OCI-LY3 (cell line): ENCODE data around the gene BCOR.

ENCODE experiments used
- EZH2phosphoT487 ChIP-seq: fragments of 200-600 bp; shearing (Covaris generic); IDR thresholded peaks from 2 replicates; pipeline ENCODE4 v1.6.1; 2018; ENCODE audit warnings: antibody characterized with exemption, mixed run types, low read depth
- TF ChIP-seq, protein P1 (sequence below): fragments of 200-600, 300-600 bp; sonication (generic); IDR thresholded peaks from 2 replicates; pipeline ENCODE4 v1.5.1; 2014; ENCODE audit warnings: antibody characterized with exemption, low read length, low read depth

DNA sequence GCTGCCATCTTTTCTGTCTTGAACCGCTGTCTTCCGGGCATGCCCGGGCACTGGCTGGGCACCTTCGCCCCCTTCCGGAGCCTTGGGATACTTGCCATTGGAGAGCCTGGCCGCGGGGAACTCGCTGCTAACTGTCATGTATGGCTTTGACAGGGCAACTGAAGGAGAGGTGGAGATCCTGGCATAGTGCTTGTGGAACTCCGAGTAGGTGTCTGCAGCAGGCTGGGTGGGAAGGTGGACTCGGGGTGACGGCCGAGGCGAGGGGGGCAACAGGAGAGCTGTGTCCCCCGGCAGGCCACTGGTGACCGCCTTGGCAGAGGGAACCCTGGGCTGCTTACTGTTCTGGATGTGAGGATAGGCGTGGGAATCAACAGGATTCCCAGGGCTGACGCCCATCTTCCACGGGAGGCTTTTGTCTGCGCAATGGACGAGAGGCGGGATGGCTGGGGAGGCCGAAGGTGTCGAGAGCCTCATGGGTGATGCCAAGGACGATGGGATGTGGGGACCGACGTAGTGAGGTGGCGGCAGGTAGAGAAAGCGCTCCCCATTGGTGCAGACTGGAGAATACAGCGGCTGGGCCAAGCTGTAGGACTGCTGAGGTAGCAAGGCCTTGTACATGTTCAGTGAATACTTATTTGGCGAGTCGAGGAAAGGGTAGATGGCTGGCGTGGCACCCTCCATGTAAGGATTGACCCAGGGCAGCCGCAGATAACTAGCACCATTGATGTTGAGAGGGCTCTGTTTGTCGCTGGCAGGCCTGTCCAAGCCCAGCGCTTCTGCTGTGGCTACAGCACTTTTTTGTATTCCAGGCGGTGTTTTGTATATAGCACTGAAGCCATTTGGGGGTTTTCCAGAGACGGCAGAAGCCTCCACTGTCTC, 23.4 kb downstream of the BCOR start:
- TF ChIP-seq, protein P1, sequence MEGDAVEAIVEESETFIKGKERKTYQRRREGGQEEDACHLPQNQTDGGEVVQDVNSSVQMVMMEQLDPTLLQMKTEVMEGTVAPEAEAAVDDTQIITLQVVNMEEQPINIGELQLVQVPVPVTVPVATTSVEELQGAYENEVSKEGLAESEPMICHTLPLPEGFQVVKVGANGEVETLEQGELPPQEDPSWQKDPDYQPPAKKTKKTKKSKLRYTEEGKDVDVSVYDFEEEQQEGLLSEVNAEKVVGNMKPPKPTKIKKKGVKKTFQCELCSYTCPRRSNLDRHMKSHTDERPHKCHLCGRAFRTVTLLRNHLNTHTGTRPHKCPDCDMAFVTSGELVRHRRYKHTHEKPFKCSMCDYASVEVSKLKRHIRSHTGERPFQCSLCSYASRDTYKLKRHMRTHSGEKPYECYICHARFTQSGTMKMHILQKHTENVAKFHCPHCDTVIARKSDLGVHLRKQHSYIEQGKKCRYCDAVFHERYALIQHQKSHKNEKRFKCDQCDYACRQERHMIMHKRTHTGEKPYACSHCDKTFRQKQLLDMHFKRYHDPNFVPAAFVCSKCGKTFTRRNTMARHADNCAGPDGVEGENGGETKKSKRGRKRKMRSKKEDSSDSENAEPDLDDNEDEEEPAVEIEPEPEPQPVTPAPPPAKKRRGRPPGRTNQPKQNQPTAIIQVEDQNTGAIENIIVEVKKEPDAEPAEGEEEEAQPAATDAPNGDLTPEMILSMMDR: no peak
- no peak for TF ChIP-seq EZH2phosphoT487
